NCI-H748 (cell line): ENCODE results near the gene ATXN7L1.
A peak's percentile ranks its signal among the peaks of the same experiment; 100 is the strongest.
"Not testable (repeated sequence)": the region's sequence is repeated elsewhere in the genome, so short reads cannot be mapped to it uniquely, and the experiment has no call there.

Experiments used
- DNase-seq: peaks from one replicate; lab custom pipeline; 2025; ENCODE audit not compliant: unreplicated experiment; lab: John Stamatoyannopoulos, UW

ATXN7L1 gene

GRCh38 chr7:105708763-105709080 lies 167.7 kb downstream of the ATXN7L1 start:
- no peak for DNase-seq

- DNase-seq = no peak
Observed at GRCh38 chr7:105707967-105708762, 168.2 kb downstream of the ATXN7L1 start.

DNA sequence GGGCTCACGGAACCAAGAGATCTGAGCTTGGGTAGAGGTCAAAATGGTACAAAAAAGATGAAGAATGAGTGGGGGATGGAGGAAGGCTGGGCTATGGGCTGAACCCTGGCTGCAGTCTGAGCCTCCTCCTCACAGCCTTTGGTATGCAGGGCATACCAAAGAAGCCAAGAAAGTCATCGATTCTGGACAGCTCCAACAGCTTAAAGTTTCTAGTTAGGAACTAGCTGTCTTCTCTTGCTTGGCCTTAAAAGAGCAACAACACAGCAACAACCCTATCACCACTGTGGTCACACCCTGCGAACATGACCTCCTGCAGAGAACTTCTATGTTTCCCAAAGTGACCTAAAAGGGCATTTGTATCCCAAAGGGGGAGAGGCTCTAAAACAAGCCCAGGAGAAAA lies 169.0 kb downstream of the ATXN7L1 start:
- DNase-seq = no peak

DNA sequence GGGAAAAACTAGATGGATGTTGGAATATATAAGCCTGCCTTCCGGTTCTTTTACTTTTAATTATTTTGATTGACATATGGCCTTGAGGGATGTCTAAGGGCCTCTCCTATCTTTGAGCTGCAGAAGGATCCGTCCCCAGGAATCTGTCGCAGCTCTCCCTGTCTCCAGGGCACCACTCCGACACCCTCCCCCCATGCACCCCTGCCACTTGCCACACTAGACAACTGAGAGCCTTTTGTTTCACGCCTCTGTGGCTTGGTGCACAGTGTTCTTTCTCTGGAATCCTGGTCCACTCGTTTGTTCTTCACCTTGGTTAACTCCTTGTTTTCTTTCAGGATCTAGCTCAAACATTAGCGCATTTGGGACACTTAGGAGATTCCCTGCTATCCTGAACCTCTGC lies 171.0 kb downstream of the ATXN7L1 start:
- DNase-seq = no peak

DNA sequence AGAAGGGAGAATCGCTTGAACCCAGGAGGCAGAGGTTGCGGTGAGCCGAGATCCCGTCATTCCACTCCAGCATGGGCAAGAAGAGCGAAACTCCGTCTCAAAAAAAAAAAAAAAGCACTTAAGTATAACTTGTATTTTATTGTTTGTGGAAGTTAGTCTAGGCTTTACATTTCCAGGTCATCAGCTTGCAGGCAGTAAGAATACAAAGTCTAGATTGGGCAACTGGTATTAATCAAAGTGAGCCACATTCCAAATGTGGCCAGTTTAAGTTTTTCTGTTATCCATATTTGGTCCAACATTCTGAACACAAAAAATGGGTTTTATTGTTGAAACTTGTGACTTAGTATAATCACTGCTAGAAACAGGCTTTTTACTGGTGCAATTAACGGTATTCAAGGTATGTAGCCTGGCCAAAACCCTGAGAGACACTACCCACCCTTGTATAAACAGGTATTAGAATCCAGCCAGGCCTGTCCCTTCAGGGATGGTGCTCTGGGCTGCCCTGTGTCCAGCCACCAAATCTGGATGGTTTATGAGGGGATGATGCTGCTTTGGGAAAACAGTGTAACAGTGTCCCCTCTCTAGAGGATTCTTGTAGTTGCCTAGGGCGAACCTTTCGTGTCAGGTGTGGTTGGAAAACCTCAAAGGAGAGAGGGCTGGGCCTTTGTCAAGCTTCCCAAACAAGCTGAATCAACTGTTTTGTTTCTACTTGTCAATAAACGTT lies 173.0 kb downstream of the ATXN7L1 start:
- DNase-seq = no peak

- DNase-seq = no peak
Observed at GRCh38 chr7:105699568-105700236, 176.7 kb downstream of the ATXN7L1 start.

DNA sequence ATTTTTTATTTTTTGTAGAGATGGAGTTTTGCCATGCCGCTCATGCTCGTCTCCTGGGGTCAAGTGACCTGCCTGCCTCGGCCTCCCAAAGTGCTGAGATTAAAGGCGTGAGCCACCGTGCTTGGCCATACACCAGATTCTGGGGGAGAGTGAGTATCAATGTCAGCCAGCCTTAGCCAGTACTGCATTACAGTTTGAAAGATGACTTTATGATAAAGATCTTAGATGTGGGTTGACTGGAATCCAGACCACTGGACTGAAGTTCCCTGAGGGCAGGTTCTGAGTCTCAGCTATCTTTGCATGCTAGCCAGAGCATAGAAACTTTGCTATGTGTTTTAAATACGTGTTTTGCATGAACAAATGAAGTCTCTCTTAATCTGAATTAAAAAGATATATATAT lies 177.9 kb downstream of the ATXN7L1 start:
- DNase-seq = no peak

DNA sequence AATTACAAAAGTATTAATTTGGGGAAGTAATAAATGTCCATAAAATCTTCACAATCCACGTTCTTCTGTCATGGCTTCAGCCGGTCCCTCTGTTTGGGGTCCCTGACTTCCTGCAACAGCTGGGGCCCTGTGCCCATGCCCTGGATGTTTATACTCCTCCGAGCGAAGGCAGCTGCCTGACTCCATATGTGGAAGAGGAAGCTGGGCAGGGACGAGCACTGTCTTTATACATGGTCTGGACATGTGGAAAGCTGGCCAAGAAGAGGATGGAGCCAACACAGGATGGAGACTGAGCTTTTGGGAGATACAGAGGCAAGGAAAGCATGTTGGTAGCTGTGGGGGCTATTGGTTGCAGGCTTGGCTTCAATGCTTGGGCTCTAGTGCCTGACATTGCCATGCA lies 178.6 kb downstream of the ATXN7L1 start:
- DNase-seq = no peak

DNA sequence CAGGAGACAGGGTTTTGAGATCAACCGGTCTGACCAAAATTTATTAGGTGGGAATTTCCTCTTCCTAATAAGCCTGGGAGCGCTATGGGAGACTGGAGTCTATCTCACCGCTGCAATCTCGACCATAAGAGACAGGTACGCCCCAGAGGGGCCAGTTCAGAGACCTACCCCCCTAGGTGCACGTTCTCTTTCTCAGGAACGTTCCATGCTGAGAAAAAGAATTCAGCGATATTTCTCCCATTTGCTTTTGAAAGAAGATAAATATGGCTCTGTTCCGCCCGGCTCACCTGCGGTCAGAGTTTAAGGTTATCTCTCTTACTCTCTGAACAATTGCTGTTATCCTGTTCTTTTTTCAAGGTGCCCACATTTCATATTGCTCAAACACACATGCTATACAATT lies 179.2 kb downstream of the ATXN7L1 start:
- DNase-seq = not testable (repeated sequence)

- no peak for DNase-seq
Observed at GRCh38 chr7:105693576-105693975, 182.8 kb downstream of the ATXN7L1 start.

GRCh38 chr7:105691680-105692564 lies 184.5 kb downstream of the ATXN7L1 start:
- DNase-seq = peak; percentile 74

- DNase-seq = no peak
Observed at GRCh38 chr7:105691082-105691679, 185.2 kb downstream of the ATXN7L1 start.

- DNase-seq = no peak
Observed at GRCh38 chr7:105690325-105690945, 186.0 kb downstream of the ATXN7L1 start.

DNA sequence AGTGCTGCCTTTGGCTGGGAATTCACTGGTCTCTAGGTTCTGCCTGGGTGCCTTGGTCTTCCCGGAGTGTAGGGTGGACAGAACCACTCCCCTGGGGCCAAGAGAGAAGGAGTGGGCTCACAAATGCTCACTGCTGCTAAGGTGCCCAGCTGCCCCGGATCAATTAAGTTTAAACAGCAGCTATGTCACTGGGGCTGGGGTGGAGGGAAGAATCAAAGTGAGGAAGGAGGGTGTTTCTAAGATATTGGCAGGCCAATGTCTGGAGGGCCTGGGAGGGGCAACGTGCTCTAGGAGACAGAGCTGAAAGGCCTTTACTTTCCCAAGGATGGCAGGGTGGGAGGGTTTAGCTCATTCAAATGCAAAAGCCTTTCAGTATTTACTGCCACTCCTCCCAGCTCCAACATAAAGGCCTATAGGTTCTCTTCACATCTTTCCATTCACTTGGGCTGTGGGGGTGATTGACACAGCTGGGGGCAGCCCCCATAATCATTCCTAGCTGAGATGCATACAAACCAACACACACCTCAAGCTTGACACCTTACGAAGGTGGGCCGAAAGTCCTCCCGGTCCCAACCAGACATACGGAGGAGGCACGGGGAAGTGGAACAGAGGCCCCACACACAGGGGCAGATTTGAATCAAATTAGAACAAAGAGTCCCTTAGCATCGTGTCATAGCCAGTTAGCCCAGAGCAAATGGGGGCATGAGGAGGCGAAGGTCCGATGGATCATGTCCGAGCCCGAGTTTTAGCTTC lies 187.2 kb downstream of the ATXN7L1 start:
- no peak for DNase-seq

GRCh38 chr7:105688617-105689016 lies 187.8 kb downstream of the ATXN7L1 start:
- no peak for DNase-seq

DNA sequence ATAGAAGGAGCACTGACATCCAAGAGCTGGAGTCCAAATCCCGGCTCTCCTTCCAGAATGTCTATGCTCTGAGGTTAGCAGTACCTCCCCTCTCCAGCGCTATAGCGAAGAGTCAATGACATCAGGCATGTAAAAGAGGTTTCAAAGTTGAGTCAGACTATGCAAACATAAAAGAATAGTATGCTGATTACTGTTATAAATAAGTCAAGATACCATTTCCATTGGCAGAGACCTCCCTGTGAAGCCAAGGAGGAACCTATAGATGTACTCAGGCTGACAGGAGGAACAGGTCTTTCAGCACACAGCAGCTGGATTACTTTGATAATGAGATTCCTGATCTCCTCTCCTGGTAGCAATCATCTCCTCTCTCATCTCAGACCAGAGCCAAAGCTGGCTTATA lies 191.2 kb downstream of the ATXN7L1 start:
- no peak for DNase-seq

- DNase-seq = peak; percentile 78
Observed at GRCh38 chr7:105682341-105683060, 193.9 kb downstream of the ATXN7L1 start.

DNA sequence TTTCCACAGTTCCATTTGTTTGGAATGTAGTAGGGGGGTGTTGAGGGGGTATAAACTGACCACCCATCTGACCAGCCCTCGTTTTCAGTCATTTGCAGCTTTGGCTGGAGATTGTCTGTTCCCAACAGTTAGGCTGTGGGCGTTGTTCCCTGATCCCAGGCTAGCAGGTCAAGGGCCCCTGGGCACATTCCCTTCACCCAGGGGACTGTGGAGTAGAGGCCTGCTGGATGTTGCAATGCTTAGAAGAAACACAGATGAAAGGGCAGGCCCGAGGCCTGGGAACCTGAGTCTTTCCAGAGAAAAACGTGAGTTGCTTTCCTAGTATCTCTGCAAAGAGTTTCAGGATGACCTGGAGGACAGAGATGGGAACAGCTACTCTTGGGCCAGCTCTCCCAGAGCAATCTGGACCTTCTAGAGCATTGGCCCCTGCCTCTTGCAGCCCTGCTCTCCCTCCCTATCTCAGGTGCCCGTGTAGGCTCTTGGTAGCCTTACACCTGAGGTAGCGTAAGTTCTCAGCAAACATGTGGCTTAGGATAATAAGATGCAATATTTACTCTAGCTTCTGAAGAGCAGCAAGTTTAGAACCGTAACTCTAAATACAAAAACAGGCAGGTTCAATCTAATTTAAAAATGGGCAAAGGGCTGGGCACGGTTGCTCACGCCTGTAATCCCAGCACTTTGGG lies 195.8 kb downstream of the ATXN7L1 start:
- no peak for DNase-seq
